H9 (cell line): Measurements from ENCODE around the gene SLC25A22. TPM values are rescaled to one million over a fixed set of nuclear protein-coding genes. Genes with fewer than 3 reads are reported as not detected.

ENCODE experiments used
- DNase-seq: peaks from one replicate; pipeline ENCODE4 v3.0.0-alpha.2; 2017
- H2AFZ ChIP-seq: one replicate; pipeline ENCODE4 v1.6.1; 2013; ENCODE audit warnings: mild to moderate bottlenecking, low read length, control low read depth, moderate library complexity
- H2AK5ac ChIP-seq: 2 replicates; pipeline ENCODE4 v1.6.1; 2013; ENCODE audit warnings: low read length, control low read depth, mixed read lengths; ENCODE audit not compliant: insufficient read length
- H2BK120ac ChIP-seq: one replicate; pipeline ENCODE4 v1.6.1; 2013; ENCODE audit warnings: low read depth, mild to moderate bottlenecking, low read length, control low read depth, inconsistent platforms; ENCODE audit not compliant: poor library complexity, severe bottlenecking
- H2BK12ac ChIP-seq: 2 replicates; pipeline ENCODE4 v1.6.1; 2013; ENCODE audit warnings: low read length, control low read depth, mixed read lengths, low read depth; ENCODE audit not compliant: insufficient read length
- H2BK15ac ChIP-seq: 2 replicates; pipeline ENCODE4 v1.6.1; 2013; ENCODE audit warnings: low read depth, low read length, control low read depth
- H2BK20ac ChIP-seq: one replicate; pipeline ENCODE4 v1.6.1; 2013; ENCODE audit warnings: low read depth, mild to moderate bottlenecking, low read length, control low read depth, inconsistent platforms; ENCODE audit not compliant: poor library complexity, severe bottlenecking
- H2BK5ac ChIP-seq: 2 replicates; pipeline ENCODE4 v1.6.1; 2013; ENCODE audit warnings: low read length, control low read depth, mixed read lengths; ENCODE audit not compliant: insufficient read length
- H3K14ac ChIP-seq: 2 replicates; pipeline ENCODE4 v1.6.1; 2013; ENCODE audit warnings: low read length, control low read depth; ENCODE audit not compliant: insufficient read depth
- H3K18ac ChIP-seq: 2 replicates; pipeline ENCODE4 v1.6.1; 2013; ENCODE audit warnings: low read depth, mild to moderate bottlenecking, mixed read lengths, low read length, control low read depth; ENCODE audit not compliant: insufficient read length
- H3K23ac ChIP-seq: 2 replicates; pipeline ENCODE4 v1.6.1; 2013; ENCODE audit warnings: low read length, control low read depth, mixed read lengths, low read depth; ENCODE audit not compliant: insufficient read length
- H3K23me2 ChIP-seq: 2 replicates; pipeline ENCODE4 v1.6.1; 2013; ENCODE audit warnings: low read depth, mild to moderate bottlenecking, mixed read lengths, low read length, control low read depth; ENCODE audit not compliant: insufficient read length, poor library complexity, severe bottlenecking
- H3K27ac ChIP-seq: 2 replicates; pipeline ENCODE4 v1.5.1; 2013; ENCODE audit warnings: low read length, control low read depth, mixed read lengths, low read depth; ENCODE audit not compliant: insufficient read length
- H3K27me3 ChIP-seq: 2 replicates; pipeline ENCODE4 v1.6.1; 2013; ENCODE audit warnings: low read length, control low read depth, inconsistent platforms; ENCODE audit not compliant: insufficient read depth
- H3K4ac ChIP-seq: 2 replicates; pipeline ENCODE4 v1.6.1; 2013; ENCODE audit warnings: low read depth, mild to moderate bottlenecking, control low read depth, inconsistent platforms, low read length, moderate library complexity
- H3K4me1 ChIP-seq: 2 replicates; pipeline ENCODE4 v1.6.1; 2013; ENCODE audit warnings: low read length, control low read depth, inconsistent platforms; ENCODE audit not compliant: insufficient read depth
- H3K4me2 ChIP-seq: 2 replicates; pipeline ENCODE4 v1.6.1; 2013; ENCODE audit warnings: low read length, control low read depth, mixed read lengths; ENCODE audit not compliant: insufficient read length, insufficient read depth
- H3K56ac ChIP-seq: 2 replicates; pipeline ENCODE4 v1.6.1; 2013; ENCODE audit warnings: low read depth, mild to moderate bottlenecking, mixed read lengths, low read length, control low read depth; ENCODE audit not compliant: insufficient read length
- H3K79me1 ChIP-seq: 2 replicates; pipeline ENCODE4 v1.6.1; 2013; ENCODE audit warnings: low read depth, mild to moderate bottlenecking, moderate library complexity, low read length, control low read depth, inconsistent platforms; ENCODE audit not compliant: insufficient read depth, poor library complexity, severe bottlenecking
- H3K79me2 ChIP-seq: 2 replicates; pipeline ENCODE4 v1.6.1; 2013; ENCODE audit warnings: low read length, control low read depth, inconsistent platforms; ENCODE audit not compliant: insufficient read depth
- H3K9ac ChIP-seq: 2 replicates; pipeline ENCODE4 v1.6.1; 2013; ENCODE audit warnings: low read length, control low read depth, mixed read lengths; ENCODE audit not compliant: insufficient read length; ENCODE audit errors: extremely low read depth
- H3K9me3 ChIP-seq: one replicate; pipeline ENCODE4 v1.6.1; 2013; ENCODE audit warnings: low read depth, low read length, inconsistent platforms; ENCODE audit not compliant: control insufficient read depth
- H3T11ph ChIP-seq: one replicate; pipeline ENCODE4 v1.6.1; 2013; ENCODE audit warnings: mild to moderate bottlenecking, low read length, control low read depth, inconsistent platforms
- H4K20me1 ChIP-seq: one replicate; pipeline ENCODE4 v1.6.1; 2013; ENCODE audit not compliant: control insufficient read depth, insufficient read length, insufficient read depth
- H4K5ac ChIP-seq: 2 replicates; pipeline ENCODE4 v1.6.1; 2013; ENCODE audit warnings: low read depth, mild to moderate bottlenecking, mixed read lengths, low read length, control low read depth; ENCODE audit not compliant: insufficient read length
- H4K8ac ChIP-seq: replicated peaks from 2 replicates; pipeline ENCODE4 v1.6.1; 2013; ENCODE audit warnings: low read length, control low read depth, mixed read lengths, low read depth; ENCODE audit not compliant: insufficient read length
- H4K91ac ChIP-seq: 2 replicates; pipeline ENCODE4 v1.6.1; 2013; ENCODE audit warnings: low read depth, mild to moderate bottlenecking, moderate library complexity, mixed read lengths, low read length, control low read depth; ENCODE audit not compliant: insufficient read length
- H3K27ac Mint-ChIP-seq, 3 experiments: 2 replicates in 2 of 3; 3 replicates in 1 of 3; pipeline ENCODE4 v1.8.0; 2020 to 2021; ENCODE audit warnings: mixed read lengths in 3 of 3, mild to moderate bottlenecking in 1 of 3, moderate library complexity in 1 of 3
- H3K27me3 Mint-ChIP-seq: 2 replicates; pipeline ENCODE4 v1.8.0; 2021; ENCODE audit warnings: low read depth, mild to moderate bottlenecking, moderate library complexity, mixed read lengths
- H3K36me3 Mint-ChIP-seq, 3 experiments: 2 replicates in 2 of 3; 3 replicates in 1 of 3; pipeline ENCODE4 v1.8.0; 2020 to 2021; ENCODE audit warnings: low read depth in 3 of 3, mixed read lengths in 3 of 3; ENCODE audit not compliant: insufficient read depth in 1 of 3
- H3K4me1 Mint-ChIP-seq, 2 experiments: 2 replicates each; pipeline ENCODE4 v1.8.0; 2020; ENCODE audit warnings: mixed read lengths in 2 of 2
- H3K4me3 Mint-ChIP-seq, 2 experiments: 2 replicates in 1 of 2; 3 replicates in 1 of 2; pipeline ENCODE4 v1.8.0; 2020 to 2021; ENCODE audit warnings: mild to moderate bottlenecking in 2 of 2, mixed read lengths in 2 of 2, moderate library complexity in 1 of 2
- H3K9me3 Mint-ChIP-seq, 2 experiments: 2 replicates in 1 of 2; 3 replicates in 1 of 2; pipeline ENCODE4 v1.8.0; 2020; ENCODE audit warnings: mild to moderate bottlenecking in 2 of 2, mixed read lengths in 2 of 2, moderate library complexity in 1 of 2
- CTCF ChIP-seq: fragments of 200-600 bp; sonication (generic); conservative IDR thresholded peaks from 3 replicates; pipeline ENCODE4 v1.8.0; 2021; ENCODE audit warnings: antibody characterized with exemption, mild to moderate bottlenecking
- WGBS: extraction: QIAGEN DNeasy Blood & Tissue Kit; methylation state at CpG from one replicate; pipeline ENCODE4 v1.1.7; 2013; ENCODE audit warnings: missing lambda C conversion rate, low lambda C conversion rate, mixed read lengths; ENCODE audit not compliant: insufficient read length; ENCODE audit errors: extremely low coverage; 5-methylcytosine and 5-hydroxymethylcytosine counted together
- total RNA-seq: library from RNA; stranded (reverse); gene quantifications from 2 replicates; pipeline ENCODE4 v1.2.1, GENCODE V29; 2021

The SLC25A22 gene
- total RNA-seq, 1 experiment from 2014 or later: 51.9 TPM

GRCh38 chr11:802018-802617 is 4.0 kb upstream of the SLC25A22 start:
- H2BK120ac ChIP-seq: no peak overlapping the region
- H3K27ac ChIP-seq: no peak overlapping the region
- H3K79me2 ChIP-seq: no peaks in the 10 kb centered on the region
- no peaks in the 10 kb centered on the region for H4K20me1 ChIP-seq
- H4K5ac ChIP-seq: no peak overlapping the region
- H3K4me1 ChIP-seq: no peaks in the 10 kb centered on the region
- H2BK12ac ChIP-seq: no peak overlapping the region
- H3K4ac ChIP-seq: no peak overlapping the region
- no peak overlapping the region for H3K14ac ChIP-seq
- H3T11ph ChIP-seq: no peak overlapping the region
- peaks cover 0 to 8% (median 8%) of the 10 kb centered on the region in 3 experiments; a peak in 4 of 7 replicates for H3K36me3 Mint-ChIP-seq
- DNase-seq: no peak
- H2AK5ac ChIP-seq: no peak overlapping the region
- peaks cover 8 to 9% of the 10 kb centered on the region in 2 experiments for H3K4me1 Mint-ChIP-seq
- no peak overlapping the region for H2BK20ac ChIP-seq
- TF ChIP-seq CTCF: no peak
- H3K79me1 ChIP-seq: no peaks in the 10 kb centered on the region
- no peak overlapping the region for H4K91ac ChIP-seq
- no peak overlapping the region for H3K9ac ChIP-seq
- no peaks in the 10 kb centered on the region for H3K27me3 ChIP-seq
- H3K23me2 ChIP-seq: peaks cover 12% of the 10 kb centered on the region
- H4K8ac ChIP-seq: no peak overlapping the region
- H3K27me3 Mint-ChIP-seq: no peaks in the 10 kb centered on the region
- H2BK5ac ChIP-seq: no peak overlapping the region
- H3K4me2 ChIP-seq: no peak overlapping the region
- no peak overlapping the region for H2AFZ ChIP-seq
- H2BK15ac ChIP-seq: no peak overlapping the region
- peak overlapping the region in 1 of 3 experiments; percentile 35; a peak in 1 of 7 replicates for H3K27ac Mint-ChIP-seq
- no peak overlapping the region for H3K23ac ChIP-seq
- H3K56ac ChIP-seq: no peak overlapping the region
- H3K9me3 Mint-ChIP-seq: no peaks in the 10 kb centered on the region
- H3K18ac ChIP-seq: no peak overlapping the region
- no peak overlapping the region for H3K4me3 Mint-ChIP-seq
- H3K9me3 ChIP-seq: no peaks in the 10 kb centered on the region
- WGBS: no CpG with 5 or more reads among the region's 21 CpGs
